HEK293T (cell line): Measurements from ENCODE around the gene F8.

ENCODE experiments used
- BHLHE40 ChIP-seq: fragments of 450-650 bp; IDR thresholded peaks from 2 replicates; pipeline ENCODE4 v1.6.1; 2016; ENCODE audit warnings: mild to moderate bottlenecking, moderate library complexity, borderline replicate concordance
- FOXA1 ChIP-seq: fragments of 450-650 bp; IDR thresholded peaks from 2 replicates; pipeline ENCODE4 v1.6.1; 2016; ENCODE audit warnings: mild to moderate bottlenecking
- FOXM1 ChIP-seq: fragments of 450-650 bp; IDR thresholded peaks from 2 replicates; pipeline ENCODE4 v1.6.1; 2017; ENCODE audit warnings: mild to moderate bottlenecking, borderline replicate concordance
- HDGF ChIP-seq: fragments of 450-650 bp; IDR thresholded peaks from 2 replicates; pipeline ENCODE4 v1.6.1; 2017; ENCODE audit warnings: antibody characterized with exemption, borderline replicate concordance
- ZNF384 ChIP-seq: fragments of 450-650 bp; IDR thresholded peaks from 2 replicates; pipeline ENCODE4 v1.6.1; 2016

DNA sequence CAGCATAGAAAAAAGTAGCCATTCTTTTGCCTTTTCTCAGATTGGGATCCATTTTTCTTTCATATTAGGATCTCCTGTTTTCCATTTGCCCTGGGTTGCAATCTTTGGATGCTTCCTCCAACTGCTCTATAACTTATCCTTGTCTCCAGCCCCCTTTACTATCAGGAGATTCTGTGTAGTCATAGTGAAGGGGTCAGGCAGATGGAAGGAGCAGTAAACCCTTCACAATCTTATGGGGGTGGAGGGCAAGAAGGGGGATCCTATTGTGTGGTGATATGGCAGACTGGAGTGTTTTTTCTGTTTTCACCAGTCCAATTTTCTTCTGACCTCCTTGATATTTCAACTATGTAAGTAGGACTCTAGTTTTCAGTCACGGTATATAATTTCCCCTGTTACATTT is 186.4 kb downstream of the F8 start:
- TF ChIP-seq FOXA1, result no peak
- no peak for TF ChIP-seq HDGF
- no peak for TF ChIP-seq ZNF384
- TF ChIP-seq FOXM1, result no peak
- no peak for TF ChIP-seq BHLHE40
